Neuronal stem cell (in vitro differentiated cells): ENCODE measurements around the gene HYLS1.

Source experiments
- DNase-seq: peaks from one replicate; pipeline ENCODE4 v3.0.0-alpha.2; 2013; ENCODE audit warnings: low spot score
- H2AFZ ChIP-seq: one replicate; pipeline ENCODE4 v1.6.1; 2013; ENCODE audit warnings: mild to moderate bottlenecking, low read length, inconsistent platforms
- H2AK5ac ChIP-seq: 2 replicates; pipeline ENCODE4 v1.6.1; 2013; ENCODE audit warnings: low read depth, mild to moderate bottlenecking, inconsistent platforms, low read length, moderate library complexity, mixed read lengths
- H2BK120ac ChIP-seq: 2 replicates; pipeline ENCODE4 v1.6.1; 2013; ENCODE audit warnings: low read depth, mild to moderate bottlenecking, inconsistent platforms, low read length, moderate library complexity, mixed read lengths
- H2BK12ac ChIP-seq: one replicate; pipeline ENCODE4 v1.6.1; 2013; ENCODE audit warnings: low read length, inconsistent platforms
- H2BK15ac ChIP-seq: 2 replicates; pipeline ENCODE4 v1.6.1; 2013; ENCODE audit warnings: mild to moderate bottlenecking, low read length, inconsistent platforms, mixed read lengths
- H2BK5ac ChIP-seq: one replicate; pipeline ENCODE4 v1.6.1; 2013; ENCODE audit warnings: inconsistent platforms, mild to moderate bottlenecking, low read length, moderate library complexity
- H3K14ac ChIP-seq: one replicate; pipeline ENCODE4 v1.6.1; 2013; ENCODE audit warnings: low read length, inconsistent platforms
- H3K18ac ChIP-seq: 2 replicates; pipeline ENCODE4 v1.6.1; 2013; ENCODE audit warnings: low read length, inconsistent platforms
- H3K23ac ChIP-seq: 2 replicates; pipeline ENCODE4 v1.6.1; 2013; ENCODE audit warnings: low read depth, mild to moderate bottlenecking, mixed read lengths, low read length, inconsistent platforms; ENCODE audit not compliant: poor library complexity
- H3K27ac ChIP-seq: replicated peaks from 3 replicates; pipeline ENCODE4 v1.5.1; 2013; ENCODE audit warnings: low read length, inconsistent platforms
- H3K27me3 ChIP-seq, 3 experiments: 2 replicates each; pipeline ENCODE4 v1.6.1; 2013; ENCODE audit warnings: low read length in 3 of 3, mild to moderate bottlenecking in 2 of 3, inconsistent platforms in 1 of 3, low read depth in 1 of 3, mixed read lengths in 1 of 3, moderate library complexity in 1 of 3; ENCODE audit not compliant: control insufficient read depth in 3 of 3, insufficient read depth in 3 of 3
- H3K36me3 ChIP-seq, 2 donors: replicated peaks in 1 of 2; 2 replicates each; pipeline ENCODE4 v1.6.1; 2013; ENCODE audit warnings: low read length in 2 of 2; ENCODE audit not compliant: control insufficient read depth in 2 of 2, insufficient read depth in 2 of 2
- H3K4ac ChIP-seq: 2 replicates; pipeline ENCODE4 v1.6.1; 2013; ENCODE audit warnings: inconsistent platforms, mild to moderate bottlenecking, low read length, moderate library complexity
- H3K4me1 ChIP-seq, 2 donors: 1 replicate in 1 of 2; 2 replicates in 1 of 2; pipeline ENCODE4 v1.6.1; 2013; ENCODE audit warnings: low read length in 2 of 2, low read depth in 1 of 2; ENCODE audit not compliant: control insufficient read depth in 2 of 2, insufficient read depth in 1 of 2
- H3K4me2 ChIP-seq: one replicate; pipeline ENCODE4 v1.6.1; 2013; ENCODE audit warnings: mild to moderate bottlenecking, low read length, inconsistent platforms; ENCODE audit not compliant: insufficient read depth, poor library complexity, severe bottlenecking
- H3K4me3 ChIP-seq, 2 donors: 2 replicates each; pipeline ENCODE4 v1.5.1; 2013; ENCODE audit warnings: low read length in 2 of 2, mild to moderate bottlenecking in 2 of 2, inconsistent platforms in 1 of 2, moderate library complexity in 1 of 2
- H3K79me1 ChIP-seq: one replicate; pipeline ENCODE4 v1.6.1; 2013; ENCODE audit warnings: low read depth, mild to moderate bottlenecking, inconsistent platforms, low read length, moderate library complexity
- H3K9ac ChIP-seq: one replicate; pipeline ENCODE4 v1.6.1; 2013; ENCODE audit warnings: mild to moderate bottlenecking, low read depth, low read length, inconsistent platforms; ENCODE audit not compliant: poor library complexity
- H3K9me3 ChIP-seq, 2 donors: replicated peaks in 1 of 2; 2 replicates each; pipeline versions ENCODE3 to v1.6.1; 2013; ENCODE audit warnings: low read length in 2 of 2, mild to moderate bottlenecking in 2 of 2, inconsistent platforms in 1 of 2, low read depth in 1 of 2, mixed read lengths in 1 of 2, moderate library complexity in 1 of 2; ENCODE audit not compliant: control insufficient read depth in 2 of 2, insufficient read depth in 1 of 2
- H4K8ac ChIP-seq: one replicate; pipeline ENCODE4 v1.6.1; 2013; ENCODE audit warnings: low read depth, mild to moderate bottlenecking, inconsistent platforms, low read length, moderate library complexity
- H4K91ac ChIP-seq: one replicate; pipeline ENCODE4 v1.6.1; 2013; ENCODE audit warnings: low read length, low read depth, mild to moderate bottlenecking, inconsistent platforms; ENCODE audit not compliant: poor library complexity
- WGBS, 2 donors: extraction: QIAGEN DNeasy Blood & Tissue Kit; methylation state at CpG; one replicate each; pipeline ENCODE4 v1.1.7; 2013; ENCODE audit warnings: missing lambda C conversion rate in 2 of 2, mixed read lengths in 1 of 2; ENCODE audit not compliant: insufficient read length in 2 of 2, insufficient replicate concordance in 1 of 2; ENCODE audit errors: extremely low coverage in 2 of 2; 5-methylcytosine and 5-hydroxymethylcytosine counted together

HYLS1 gene

GRCh38 chr11:125929445-125930075 is 42.1 kb downstream of the HYLS1 start:
- Histone ChIP-seq H2BK120ac (no peak overlapping the region), H3K27me3 (peaks cover 0 to 24% (median 0%) of the 10 kb centered on the region in 3 experiments), H3K4ac (no peak overlapping the region), H3K9ac (no peak overlapping the region), H2AK5ac (no peak overlapping the region), H2BK15ac (no peak overlapping the region), H3K27ac (no peak overlapping the region), H3K79me1 (no peaks in the 10 kb centered on the region), H3K18ac (peak overlapping the region; percentile 32), H3K36me3 (no peaks in the 10 kb centered on the region), H4K91ac (no peak overlapping the region), H3K4me3 (no peak overlapping the region), H3K4me2 (no peak overlapping the region), H3K9me3 (peaks cover 0 to under 1% of the 10 kb centered on the region in 2 donors), H2BK12ac (no peak overlapping the region), H2AFZ (no peak overlapping the region), H3K4me1 (peaks cover 2 to 5% of the 10 kb centered on the region in 2 donors), H3K14ac (no peak overlapping the region), H3K23ac (no peak overlapping the region), H2BK5ac (no peak overlapping the region), H4K8ac (no peak overlapping the region)
- no CpG with 5 or more reads among the region's 9 CpGs for WGBS, 2 donors
- DNase-seq: no peak

GRCh38 chr11:125930076-125930450 is 42.6 kb downstream of the HYLS1 start:
- Histone ChIP-seq H3K79me1 (no peaks in the 10 kb centered on the region), H3K23ac (no peak overlapping the region), H4K8ac (no peak overlapping the region), H4K91ac (no peak overlapping the region), H3K27ac (no peak overlapping the region), H2AK5ac (no peak overlapping the region), H3K14ac (no peak overlapping the region), H3K18ac (no peak overlapping the region), H3K4ac (no peak overlapping the region), H3K27me3 (peaks cover 0 to 20% (median 0%) of the 10 kb centered on the region in 3 experiments), H2BK5ac (no peak overlapping the region), H3K4me1 (peaks cover 2 to 5% of the 10 kb centered on the region in 2 donors), H2BK120ac (no peak overlapping the region), H3K4me3 (no peak overlapping the region), H2AFZ (no peak overlapping the region), H2BK12ac (no peak overlapping the region), H3K9me3 (peaks cover 0 to 2% of the 10 kb centered on the region in 2 donors), H3K9ac (no peak overlapping the region), H2BK15ac (no peak overlapping the region), H3K36me3 (no peaks in the 10 kb centered on the region), H3K4me2 (no peak overlapping the region)
- no peak for DNase-seq
- no CpG with 5 or more reads among the region's 11 CpGs for WGBS, 2 donors

GRCh38 chr11:125931116-125931515 is 43.6 kb downstream of the HYLS1 start:
- Histone ChIP-seq H2BK120ac (no peak overlapping the region), H4K91ac (no peak overlapping the region), H2BK5ac (no peak overlapping the region), H3K36me3 (no peaks in the 10 kb centered on the region), H3K9ac (no peak overlapping the region), H4K8ac (no peak overlapping the region), H2BK15ac (no peak overlapping the region), H3K27ac (no peak overlapping the region), H2BK12ac (no peak overlapping the region), H3K4me3 (no peak overlapping the region), H3K14ac (no peak overlapping the region), H3K4me2 (no peak overlapping the region), H3K18ac (no peak overlapping the region), H2AK5ac (no peak overlapping the region), H3K4ac (no peak overlapping the region), H3K27me3 (peaks cover 0 to 13% (median 0%) of the 10 kb centered on the region in 3 experiments), H3K79me1 (no peaks in the 10 kb centered on the region), H3K23ac (no peak overlapping the region), H2AFZ (no peak overlapping the region), H3K9me3 (peaks cover 0 to 2% of the 10 kb centered on the region in 2 donors), H3K4me1 (peaks cover 0 to 5% of the 10 kb centered on the region in 2 donors)
- no peak for DNase-seq
- WGBS, 2 donors: no CpG with 5 or more reads among the region's 3 CpGs

GRCh38 chr11:125931668-125932067 is 44.2 kb downstream of the HYLS1 start:
- Histone ChIP-seq H2BK120ac (no peak overlapping the region), H3K4ac (no peak overlapping the region), H3K14ac (no peak overlapping the region), H4K91ac (no peak overlapping the region), H3K18ac (no peak overlapping the region), H2BK15ac (no peak overlapping the region), H3K9ac (no peak overlapping the region), H3K27me3 (peaks cover 0 to 13% (median 0%) of the 10 kb centered on the region in 3 experiments), H2AK5ac (no peak overlapping the region), H3K9me3 (peaks cover 0 to 2% of the 10 kb centered on the region in 2 donors), H2AFZ (no peak overlapping the region), H3K4me2 (no peak overlapping the region), H3K4me3 (no peak overlapping the region), H3K36me3 (no peaks in the 10 kb centered on the region), H3K27ac (no peak overlapping the region), H3K79me1 (no peaks in the 10 kb centered on the region), H2BK12ac (no peak overlapping the region), H3K23ac (no peak overlapping the region), H4K8ac (no peak overlapping the region), H2BK5ac (no peak overlapping the region), H3K4me1 (peaks cover 0 to 5% of the 10 kb centered on the region in 2 donors)
- WGBS, 2 donors: no CpG with 5 or more reads among the region's 6 CpGs
- DNase-seq: no peak
